Ovary (tissue), 9 donors: ENCODE measurements around the gene CARD8. TPM values are rescaled to one million over a fixed set of nuclear protein-coding genes. Genes with fewer than 3 reads are reported as not detected.

ENCODE experiments used
- DNase-seq, 5 donors: peaks; one replicate each; pipeline ENCODE4 v3.0.0-alpha.2; 2019 to 2020
- H3K27ac ChIP-seq, 2 donors: fragments of 200-600 bp; one replicate each; pipeline versions ENCODE4 v1.5.1 to v1.8.0; 2019 to 2022
- H3K27me3 ChIP-seq: fragments of 200-600 bp; one replicate; pipeline ENCODE4 v1.8.0; 2022
- H3K36me3 ChIP-seq: fragments of 200-600 bp; sonication (generic); one replicate; pipeline ENCODE4 v1.5.1; 2019
- H3K4me1 ChIP-seq: one replicate; pipeline ENCODE4 v1.8.1; 2013; ENCODE audit warnings: mild to moderate bottlenecking, moderate library complexity; ENCODE audit not compliant: insufficient read depth
- H3K4me3 ChIP-seq: fragments of 200-600 bp; sonication (generic); one replicate; pipeline ENCODE4 v1.5.1; 2017
- H3K9me3 ChIP-seq, 2 donors: fragments of 200-600 bp in 1 of 2; sonication (generic) in 1 of 2; one replicate each; pipeline versions ENCODE4 v1.5.1 to v1.8.1; 2013 to 2019; ENCODE audit warnings: mild to moderate bottlenecking in 1 of 2, moderate library complexity in 1 of 2
- CTCF ChIP-seq, 3 donors: fragments of 450-650 bp in 2 of 3; fragments of 200-600 bp in 1 of 3; IDR thresholded peaks; one replicate each; pipeline versions ENCODE4 v1.5.1 to v1.8.0; 2016 to 2022; ENCODE audit warnings: antibody characterized with exemption in 3 of 3, mild to moderate bottlenecking in 1 of 3
- EP300 ChIP-seq: sonication (generic); formaldehyde crosslinking; IDR thresholded peaks from one replicate; pipeline ENCODE4 v1.6.1; 2017; ENCODE audit warnings: antibody characterized with exemption
- POLR2A ChIP-seq: fragments of 450-650 bp; IDR thresholded peaks from one replicate; pipeline ENCODE4 v1.6.1; 2017; ENCODE audit warnings: antibody characterized with exemption, mild to moderate bottlenecking, moderate library complexity
- WGBS, 3 donors: extraction: QIAGEN DNeasy Blood & Tissue Kit in 1 of 3; methylation state at CpG; one replicate each; pipeline versions ENCODE4 v1.1.5 to v1.1.7; 2013 to 2017; 5-methylcytosine and 5-hydroxymethylcytosine counted together
- intact Hi-C, 4 donors: fragments of 100-400 bp; cut with DNase I; formaldehyde crosslinking; loops; one replicate each; pipeline versions ENCODE4 v1.11.0 to v1.15.1; 2022 to 2023
- polyA plus RNA-seq, 2 donors: library from polyadenylated mRNA; stranded (reverse); fragments of 200-250 nt in 1 of 2; fragments of 350-450 nt in 1 of 2; fragmentation: Illumina TruSeq in 1 of 2; extraction: RNeasy Lipid Tissue Mini Kit (QIAGEN cat#74804) in 1 of 2; gene quantifications; one replicate each; pipeline ENCODE4 v1.2.3, GENCODE V29; 2013 to 2014
- total RNA-seq, 7 donors: library from RNA; depleted of rRNA in 2 of 7; stranded (reverse); fragments of >200 nt in 2 of 7; fragmentation: NEBNext Ultra II Directional in 3 of 7; extraction: Animal tissue kit (Norgen Biotek cat#: 25700) in 3 of 7; gene quantifications; one replicate each; pipeline versions ENCODE4 v1.1.0 to v1.2.4, GENCODE V29; 2016 to 2023
- donor health status: DM: no; HTN: no; CAD: no; lungs with moderate emphysema.
- donor health status: DM: no; HTN: no; CAD: no.
- donor health status: Bipolar disorder and iron deficiency.
- donor health status: DM: yes; HTN: yes; CAD: no.
- donor health status: DM: no; HTN: no; CAD: no.
- donor health status: DM: yes; HTN: yes; CAD: no.

Gene CARD8
- total and polyA plus RNA-seq, 9 donors = 10.0 to 48.0 (median 24.9) TPM

GRCh38 chr19:48190885-48191284 lies 64.8 kb downstream of the CARD8 start:
- DNase-seq = no peak
- Histone ChIP-seq H3K4me1 (no peaks in the 10 kb centered on the region), H3K4me3 (no peak overlapping the region), H3K27me3 (no peaks in the 10 kb centered on the region), H3K36me3 (no peaks in the 10 kb centered on the region), H3K9me3 (no peaks in the 10 kb centered on the region), H3K27ac (no peak overlapping the region)
- no peak for TF ChIP-seq EP300
- WGBS, 3 donors = 93 to 95% (median 93%) methylated on average over 3 of the region's 3 CpGs
- intact Hi-C loops = no loop called here

DNA sequence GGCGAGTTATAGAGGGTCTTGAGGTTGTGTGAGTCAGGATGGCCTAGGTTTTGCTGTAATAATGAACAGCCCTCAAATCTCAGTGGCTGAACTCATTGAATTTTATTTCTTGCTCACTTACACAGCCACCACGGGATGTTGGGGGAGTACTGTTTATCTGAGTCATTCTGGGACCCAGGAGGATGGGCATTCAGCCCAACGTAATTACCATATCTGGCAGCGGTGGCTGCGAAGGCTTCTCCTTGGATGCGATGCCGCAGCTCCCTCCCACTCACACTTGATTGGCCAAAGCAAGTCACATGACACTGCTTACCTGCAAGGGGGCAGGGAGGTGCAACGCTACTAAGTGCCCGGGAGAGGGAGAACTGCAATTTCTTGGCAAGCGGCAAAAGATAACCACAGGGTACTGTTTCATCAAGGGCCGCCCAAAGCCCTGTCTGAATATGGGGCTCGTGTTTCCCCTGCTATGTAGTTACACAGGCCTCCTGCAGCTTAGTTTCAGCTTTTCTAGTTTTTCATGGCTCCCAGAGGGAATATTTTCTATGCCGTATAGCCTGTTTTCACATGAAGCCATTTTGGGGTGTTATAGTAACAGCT lies 65.3 kb downstream of the CARD8 start:
- Histone ChIP-seq H3K27ac (no peak overlapping the region), H3K4me3 (no peak overlapping the region), H3K4me1 (no peaks in the 10 kb centered on the region), H3K9me3 (no peaks in the 10 kb centered on the region), H3K27me3 (no peaks in the 10 kb centered on the region), H3K36me3 (no peaks in the 10 kb centered on the region)
- WGBS, 3 donors = 71 to 78% (median 76%) methylated on average over 13 of the region's 13 CpGs
- no peak for TF ChIP-seq CTCF (IDR thresholded peaks at IDR 0.05)
- no peak for TF ChIP-seq POLR2A
- no peak for TF ChIP-seq EP300
- intact Hi-C loops = no loop called here
- no peak for DNase-seq

GRCh38 chr19:48186541-48186991 lies 69.1 kb downstream of the CARD8 start:
- Histone ChIP-seq H3K4me1 (no peaks in the 10 kb centered on the region), H3K36me3 (no peaks in the 10 kb centered on the region), H3K27ac (no peak overlapping the region), H3K27me3 (no peaks in the 10 kb centered on the region), H3K9me3 (no peaks in the 10 kb centered on the region), H3K4me3 (no peak overlapping the region)
- DNase-seq = no peak
- intact Hi-C loops = no loop called here
- no peak for TF ChIP-seq EP300
- no peak for TF ChIP-seq POLR2A
- no peak for TF ChIP-seq CTCF (IDR thresholded peaks at IDR 0.05)
- WGBS, 3 donors = 71 to 76% (median 76%) methylated on average over 8 of the region's 8 CpGs

DNA sequence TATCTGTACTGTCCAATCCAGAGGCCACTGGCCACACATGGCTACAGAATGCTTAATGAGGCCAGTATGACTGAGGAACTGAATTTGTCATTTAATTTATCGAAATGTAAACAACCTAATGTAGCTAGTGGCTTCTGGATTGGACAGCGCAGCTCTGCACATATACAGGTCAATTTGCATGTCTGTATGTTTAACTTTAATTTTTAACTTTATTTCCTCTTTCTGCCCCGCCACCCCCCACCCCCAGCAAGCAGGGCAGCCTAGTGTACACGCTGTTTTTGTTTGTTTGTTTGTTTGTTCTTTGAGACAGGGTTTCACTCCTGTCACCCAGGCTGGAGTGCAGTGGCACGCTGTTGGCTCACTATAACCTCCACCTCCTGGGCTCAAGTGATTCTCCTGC lies 69.7 kb downstream of the CARD8 start:
- H3K36me3 ChIP-seq = no peaks in the 10 kb centered on the region
- no peak overlapping the region for H3K27ac ChIP-seq
- H3K4me3 ChIP-seq = no peak overlapping the region
- no peaks in the 10 kb centered on the region for H3K9me3 ChIP-seq
- WGBS, 3 donors = 86 to 95% (median 92%) methylated on average over 5 of the region's 5 CpGs
- peak in 1 of 5 donors; percentile 2 for DNase-seq
- no peaks in the 10 kb centered on the region for H3K4me1 ChIP-seq
- H3K27me3 ChIP-seq = no peaks in the 10 kb centered on the region
- TF ChIP-seq POLR2A (no peak), EP300 (no peak), CTCF (IDR thresholded peaks at IDR 0.05) (no peak)
- intact Hi-C loops = no loop called here

DNA sequence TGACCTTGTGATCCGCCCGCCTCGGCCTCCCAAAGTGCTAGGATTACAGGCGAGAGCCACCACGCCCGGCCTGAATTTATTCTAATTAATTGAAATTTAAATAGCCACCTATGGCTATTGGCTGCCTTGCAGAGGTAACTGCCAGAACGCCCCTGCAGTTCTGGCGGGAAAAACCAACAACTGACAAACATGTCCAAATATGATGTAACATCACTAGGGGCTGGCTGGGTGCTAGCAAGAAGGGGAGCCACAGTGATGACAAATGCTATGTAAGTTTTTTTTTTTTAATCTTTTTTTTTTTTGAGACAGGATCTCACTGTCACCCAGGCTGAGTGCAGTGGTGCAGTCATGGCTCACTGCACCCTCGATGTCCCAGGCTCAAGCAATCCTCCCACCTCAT lies 72.4 kb downstream of the CARD8 start:
- Histone ChIP-seq H3K36me3 (no peaks in the 10 kb centered on the region), H3K27ac (no peak overlapping the region), H3K27me3 (no peaks in the 10 kb centered on the region), H3K4me1 (no peaks in the 10 kb centered on the region), H3K4me3 (no peak overlapping the region), H3K9me3 (no peaks in the 10 kb centered on the region)
- intact Hi-C loops = no loop called here
- TF ChIP-seq EP300 = no peak
- TF ChIP-seq POLR2A = no peak
- TF ChIP-seq CTCF (IDR thresholded peaks at IDR 0.05) = no peak
- no peak for DNase-seq
- WGBS, 3 donors = 89 to 93% (median 93%) methylated on average over 9 of the region's 9 CpGs
